WTC11 (cell line): ENCODE data around the gene KRT32. TPM values are rescaled to one million over a fixed set of nuclear protein-coding genes. Genes with fewer than 3 reads are reported as not detected.

Experiments used
- ATAC-seq: fragments of 200-7000 bp; cut with Tn5 transposase; 2 replicates; pipeline ENCODE4 v1.10.0; 2021; ENCODE audit warnings: mild to moderate bottlenecking, moderate library complexity
- CTCF ChIA-PET: fragments of 300-600 bp; sonication (Branson Sonifier 250); formaldehyde crosslinking; loops from one replicate; lab custom pipeline; 2021; ENCODE audit warnings: antibody characterized with exemption; lab: Charles Lee
- POLR2A ChIA-PET: fragments of 350-600 bp; sonication (Branson Sonifier 250); formaldehyde crosslinking; loops from one replicate; lab custom pipeline; 2021; ENCODE audit warnings: antibody characterized with exemption; lab: Charles Lee
- DNase-seq: peaks from one replicate; pipeline ENCODE4 v3.0.0; 2021; ENCODE audit warnings: low spot score
- H3K27ac Mint-ChIP-seq: 2 replicates; pipeline ENCODE4 v1.8.0; 2021; ENCODE audit warnings: mixed read lengths
- H3K27me3 Mint-ChIP-seq: 2 replicates; pipeline ENCODE4 v1.8.0; 2021; ENCODE audit warnings: low read depth, mild to moderate bottlenecking, moderate library complexity, mixed read lengths
- H3K36me3 Mint-ChIP-seq: 2 replicates; pipeline ENCODE4 v1.8.0; 2021; ENCODE audit warnings: mixed read lengths
- H3K4me1 Mint-ChIP-seq: 2 replicates; pipeline ENCODE4 v1.8.0; 2022; ENCODE audit warnings: mixed read lengths
- H3K4me3 Mint-ChIP-seq: 2 replicates; pipeline ENCODE4 v1.8.0; 2021; ENCODE audit warnings: mild to moderate bottlenecking, moderate library complexity, mixed read lengths
- H3K9me3 Mint-ChIP-seq: 2 replicates; pipeline ENCODE4 v1.8.0; 2021; ENCODE audit warnings: mixed read lengths
- ARID4B ChIP-seq: sonication (generic); formaldehyde crosslinking; IDR thresholded peaks from 2 replicates; pipeline ENCODE4 v1.8.0; 2023; ENCODE audit warnings: missing genetic modification reagents, mild to moderate bottlenecking, borderline replicate concordance
- ATF3 ChIP-seq: sonication (generic); formaldehyde crosslinking; conservative IDR thresholded peaks from 2 replicates; pipeline ENCODE4 v1.8.1; 2022; ENCODE audit warnings: mild to moderate bottlenecking, missing genetic modification reagents
- CBFB ChIP-seq: sonication (generic); formaldehyde crosslinking; IDR thresholded peaks from 2 replicates; pipeline ENCODE4 v1.8.1; 2022; ENCODE audit warnings: mild to moderate bottlenecking, low read depth, missing genetic modification reagents
- E2F4 ChIP-seq: sonication (generic); formaldehyde crosslinking; IDR thresholded peaks from 2 replicates; pipeline ENCODE4 v1.8.1; 2022; ENCODE audit warnings: low read depth, mild to moderate bottlenecking, moderate library complexity, missing genetic modification reagents, borderline replicate concordance
- GABPB1 ChIP-seq: sonication (generic); formaldehyde crosslinking; IDR thresholded peaks from 2 replicates; pipeline ENCODE4 v1.8.1; 2023; ENCODE audit warnings: mild to moderate bottlenecking, missing genetic modification reagents
- MAX ChIP-seq: sonication (generic); formaldehyde crosslinking; IDR thresholded peaks from 2 replicates; pipeline ENCODE4 v1.8.0; 2022; ENCODE audit warnings: mild to moderate bottlenecking, missing genetic modification reagents
- MLX ChIP-seq: sonication (generic); formaldehyde crosslinking; IDR thresholded peaks from 2 replicates; pipeline ENCODE4 v1.8.1; 2023; ENCODE audit warnings: mild to moderate bottlenecking, missing genetic modification reagents, moderate library complexity
- MXD4 ChIP-seq: fragments of 250-450 bp; sonication (Bioruptor Pico); IDR thresholded peaks from 2 replicates; pipeline ENCODE4 v1.8.0; 2021; ENCODE audit warnings: mild to moderate bottlenecking, moderate library complexity, borderline replicate concordance
- NFE2L1 ChIP-seq: sonication (generic); formaldehyde crosslinking; IDR thresholded peaks from 2 replicates; pipeline ENCODE4 v1.8.1; 2023; ENCODE audit warnings: missing genetic modification reagents
- PREB ChIP-seq: sonication (generic); formaldehyde crosslinking; IDR thresholded peaks from 2 replicates; pipeline ENCODE4 v1.8.1; 2022; ENCODE audit warnings: mild to moderate bottlenecking, missing genetic modification reagents, moderate library complexity, borderline replicate concordance
- SOX15 ChIP-seq: fragments of 250-450 bp; sonication (Bioruptor Pico); IDR thresholded peaks from 2 replicates; pipeline ENCODE4 v1.9.0; 2021; ENCODE audit warnings: mild to moderate bottlenecking
- TEAD1 ChIP-seq: sonication (generic); formaldehyde crosslinking; IDR thresholded peaks from 2 replicates; pipeline ENCODE4 v1.8.0; 2022; ENCODE audit warnings: mild to moderate bottlenecking, missing genetic modification reagents
- TEAD4 ChIP-seq: sonication (generic); formaldehyde crosslinking; IDR thresholded peaks from 2 replicates; pipeline ENCODE4 v1.8.0; 2022; ENCODE audit warnings: mild to moderate bottlenecking, missing genetic modification reagents
- ZNF532 ChIP-seq: fragments of 250-450 bp; sonication (Bioruptor Pico); IDR thresholded peaks from 2 replicates; pipeline ENCODE4 v1.9.0; 2021; ENCODE audit warnings: mild to moderate bottlenecking, borderline replicate concordance
- total RNA-seq: library from RNA; stranded (reverse); gene quantifications from 3 replicates; pipeline ENCODE4 v1.2.3, GENCODE V29; 2021

KRT32 gene
- total RNA-seq, 1 experiment from 2014 or later = not detected

- no peak for TF ChIP-seq ZNF532 (CRISPR knock-in tag)
- no peak for TF ChIP-seq NFE2L1 (CRISPR knock-in tag)
- TF ChIP-seq E2F4 (CRISPR knock-in tag) = no peak
- TF ChIP-seq GABPB1 (CRISPR knock-in tag) = no peak
- no peak for TF ChIP-seq TEAD4 (CRISPR knock-in tag)
- TF ChIP-seq ARID4B (CRISPR knock-in tag) = no peak
- no peak for TF ChIP-seq ATF3 (CRISPR knock-in tag)
- no peak for TF ChIP-seq PREB (CRISPR knock-in tag)
These were observed 13.8 kb upstream of the KRT32 start, which contains the start of gene KRT35 (continued) for GRCh38 chr17:41481036-41481435.

- Mint-ChIP-seq H3K9me3 (no peaks in the 10 kb centered on the region), H3K27me3 (peaks cover 5% of the 10 kb centered on the region; the same call in 1 of the 2 replicates), H3K4me3 (no peak overlapping the region), H3K4me1 (no peaks in the 10 kb centered on the region), H3K27ac (no peak overlapping the region), H3K36me3 (no peaks in the 10 kb centered on the region)
- TF ChIP-seq MLX (CRISPR knock-in tag) (no peak), TEAD1 (CRISPR knock-in tag) (no peak)
- ChIA-PET POLR2A (no interaction called here), CTCF (interaction anchor here (2.0 kb wide), 1 partner anchor 68 kb away, joined by 6 read pairs; no protein-coding TSS in a partner anchor)
- DNase-seq (no peak), ATAC-seq (no peak)
These were observed 13.4 kb upstream of the KRT32 start for GRCh38 chr17:41480581-41480980.

- CTCF ChIA-PET = interaction anchor here (2.0 kb wide), 1 partner anchor 68 kb away, joined by 6 read pairs; no protein-coding TSS in a partner anchor
- DNase-seq (no peak), ATAC-seq (no peak)
- no peak overlapping the region for H3K4me3 Mint-ChIP-seq
- POLR2A ChIA-PET = no interaction called here
- H3K27ac Mint-ChIP-seq = no peak overlapping the region
- H3K27me3 Mint-ChIP-seq = peaks cover 5% of the 10 kb centered on the region; the same call in 1 of the 2 replicates
- H3K9me3 Mint-ChIP-seq = no peaks in the 10 kb centered on the region
- H3K4me1 Mint-ChIP-seq = no peaks in the 10 kb centered on the region
- H3K36me3 Mint-ChIP-seq = no peaks in the 10 kb centered on the region
- TF ChIP-seq MAX (CRISPR knock-in tag) (no peak), SOX15 (CRISPR knock-in tag) (no peak), CBFB (CRISPR knock-in tag) (no peak), ARID4B (CRISPR knock-in tag) (no peak), MXD4 (no peak)
These were observed 12.9 kb upstream of the KRT32 start for GRCh38 chr17:41480136-41480535.
